ENCODE measurements around the gene SCAF1. TPM values are rescaled to one million over a fixed set of nuclear protein-coding genes. Genes with fewer than 3 reads are reported as not detected.

Gene SCAF1
- total and polyA plus RNA-seq, 2 of the 13 experiments (the other 11 are each of a cell fraction or from before 2014, with no cell fraction given): 3.3 to 6.1 TPM

- no peaks in the 10 kb centered on the region for H3K9me3 ChIP-seq (ENCODE audit: low read length)
- POLR2A ChIA-PET: no interaction called here
- FAIRE-seq (no peak), ATAC-seq (peak; percentile 74), DNase-seq (ENCODE audit: low spot score) (no peak)
- no peaks in the 10 kb centered on the region for H4K20me1 ChIP-seq (ENCODE audit: insufficient read depth, low read length)
- peaks cover 0 to 20% of the 10 kb centered on the region in 2 experiments; a peak in 3 of 5 replicates for H3K27me3 ChIP-seq (ENCODE audit: control insufficient read depth in 1 of 2, insufficient read depth in 2 of 2, low read length in 2 of 2)
- in situ Hi-C loops (cut with HindIII; ENCODE audit: extremely low pct_ligation_motif_present, low pct_unique_long_range_greater_than_20kb): no loop called here
- H3K27ac ChIP-seq (ENCODE audit: extremely low read length, insufficient read depth, low read length): no peak overlapping the region
- 4% methylated on average over 13 of the region's 40 CpGs for WGBS (ENCODE audit: low lambda C conversion rate)
- peak overlapping the region; percentile 49 for H3K4me2 ChIP-seq (ENCODE audit: low read depth, low read length)
- CTCF ChIA-PET (ENCODE audit: low intra/inter-chr PET ratio, low total read pairs): no interaction called here
- intact Hi-C loops (cut with micrococcal nuclease; ENCODE audit: unreplicated experiment): no loop called here
- no peak overlapping the region for H3K9ac ChIP-seq (ENCODE audit: insufficient read depth, low read depth, low read length)
- no TSS peak for BruUV-seq (replicated peaks)
- peak overlapping the region in 1 of 3 experiments; percentile 54; a peak in 1 of 6 replicates for H3K4me3 ChIP-seq (replicated peaks in 1 of 3; ENCODE audit: insufficient read depth in 1 of 3, low read depth in 2 of 3, low read length in 3 of 3)
- TF ChIP-seq MEIS2 (CRISPR knock-in tag; IDR thresholded peaks at IDR 0.05): 0 out of 2 replicates have a peak, but pooled peaks have one; percentile 40
- no peak for TF ChIP-seq ZNF792 (CRISPR knock-in tag; IDR thresholded peaks at IDR 0.05)
- no peak for TF ChIP-seq HNRNPUL1 (IDR thresholded peaks at IDR 0.05; ENCODE audit: low read depth, low read length)
- TF ChIP-seq ZBTB7B (CRISPR knock-in tag; IDR thresholded peaks at IDR 0.05): 0 out of 2 replicates have a peak, but pooled peaks have one; percentile 15
- 0 out of 2 replicates have a peak, but pooled peaks have one; percentile 17 for TF ChIP-seq ZBTB38 (CRISPR knock-in tag; IDR thresholded peaks at IDR 0.05)
- peak; percentile 8; the same call in 1 of the 2 replicates for TF ChIP-seq STAG1 (CRISPR knock-in tag; IDR thresholded peaks at IDR 0.05)
- TF ChIP-seq RXRA (CRISPR knock-in tag; IDR thresholded peaks at IDR 0.05): 0 out of 2 replicates have a peak, but pooled peaks have one; percentile 34
- TF ChIP-seq, protein P1, sequence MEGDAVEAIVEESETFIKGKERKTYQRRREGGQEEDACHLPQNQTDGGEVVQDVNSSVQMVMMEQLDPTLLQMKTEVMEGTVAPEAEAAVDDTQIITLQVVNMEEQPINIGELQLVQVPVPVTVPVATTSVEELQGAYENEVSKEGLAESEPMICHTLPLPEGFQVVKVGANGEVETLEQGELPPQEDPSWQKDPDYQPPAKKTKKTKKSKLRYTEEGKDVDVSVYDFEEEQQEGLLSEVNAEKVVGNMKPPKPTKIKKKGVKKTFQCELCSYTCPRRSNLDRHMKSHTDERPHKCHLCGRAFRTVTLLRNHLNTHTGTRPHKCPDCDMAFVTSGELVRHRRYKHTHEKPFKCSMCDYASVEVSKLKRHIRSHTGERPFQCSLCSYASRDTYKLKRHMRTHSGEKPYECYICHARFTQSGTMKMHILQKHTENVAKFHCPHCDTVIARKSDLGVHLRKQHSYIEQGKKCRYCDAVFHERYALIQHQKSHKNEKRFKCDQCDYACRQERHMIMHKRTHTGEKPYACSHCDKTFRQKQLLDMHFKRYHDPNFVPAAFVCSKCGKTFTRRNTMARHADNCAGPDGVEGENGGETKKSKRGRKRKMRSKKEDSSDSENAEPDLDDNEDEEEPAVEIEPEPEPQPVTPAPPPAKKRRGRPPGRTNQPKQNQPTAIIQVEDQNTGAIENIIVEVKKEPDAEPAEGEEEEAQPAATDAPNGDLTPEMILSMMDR (CRISPR knock-in tag; IDR thresholded peaks at IDR 0.05): peak; percentile 33
- TF ChIP-seq, protein P2, sequence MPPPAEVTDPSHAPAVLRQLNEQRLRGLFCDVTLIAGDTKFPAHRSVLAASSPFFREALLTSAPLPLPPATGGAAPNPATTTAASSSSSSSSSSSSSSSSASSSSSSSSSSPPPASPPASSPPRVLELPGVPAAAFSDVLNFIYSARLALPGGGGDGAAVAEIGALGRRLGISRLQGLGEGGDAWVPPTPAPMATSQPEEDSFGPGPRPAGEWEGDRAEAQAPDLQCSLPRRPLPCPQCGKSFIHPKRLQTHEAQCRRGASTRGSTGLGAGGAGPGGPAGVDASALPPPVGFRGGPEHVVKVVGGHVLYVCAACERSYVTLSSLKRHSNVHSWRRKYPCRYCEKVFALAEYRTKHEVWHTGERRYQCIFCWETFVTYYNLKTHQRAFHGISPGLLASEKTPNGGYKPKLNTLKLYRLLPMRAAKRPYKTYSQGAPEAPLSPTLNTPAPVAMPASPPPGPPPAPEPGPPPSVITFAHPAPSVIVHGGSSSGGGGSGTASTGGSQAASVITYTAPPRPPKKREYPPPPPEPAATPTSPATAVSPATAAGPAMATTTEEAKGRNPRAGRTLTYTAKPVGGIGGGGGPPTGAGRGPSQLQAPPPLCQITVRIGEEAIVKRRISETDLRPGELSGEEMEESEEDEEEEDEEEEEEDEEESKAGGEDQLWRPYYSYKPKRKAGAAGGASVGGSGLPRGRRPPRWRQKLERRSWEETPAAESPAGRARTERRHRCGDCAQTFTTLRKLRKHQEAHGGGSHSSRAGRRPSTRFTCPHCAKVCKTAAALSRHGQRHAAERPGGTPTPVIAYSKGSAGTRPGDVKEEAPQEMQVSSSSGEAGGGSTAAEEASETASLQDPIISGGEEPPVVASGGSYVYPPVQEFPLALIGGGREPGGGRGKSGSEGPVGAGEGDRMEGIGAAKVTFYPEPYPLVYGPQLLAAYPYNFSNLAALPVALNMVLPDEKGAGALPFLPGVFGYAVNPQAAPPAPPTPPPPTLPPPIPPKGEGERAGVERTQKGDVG (CRISPR knock-in tag; IDR thresholded peaks at IDR 0.05; ENCODE audit: borderline replicate concordance): no peak
- no peaks in the 10 kb centered on the region for H3K36me3 ChIP-seq (replicated peaks in 1 of 2; ENCODE audit: control insufficient read depth in 1 of 2, insufficient read depth in 2 of 2, low read length in 2 of 2)
- H3K4me1 ChIP-seq (ENCODE audit: insufficient read depth, low read length): peaks cover 19% of the 10 kb centered on the region
- no peaks in the 10 kb centered on the region for H3K79me2 ChIP-seq (ENCODE audit: insufficient read depth, low read length)
- H2AFZ ChIP-seq (ENCODE audit: low read length): no peak overlapping the region
These were observed 59.3 kb downstream of the SCAF1 start for GRCh38 chr19:49701271-49701786.

Data from HepG2 (cell line).